Fibroblast of lung (primary cell): ENCODE results near the gene SNRNP48.

Source experiments
- EZH2 ChIP-seq: IDR thresholded peaks from 2 replicates; pipeline ENCODE4 v1.5.1; 2012; ENCODE audit warnings: low read length, control low read depth, mild to moderate bottlenecking; ENCODE audit errors: missing control alignments
- TF ChIP-seq, protein P1 (sequence below), 2 donors: IDR thresholded peaks in 1 of 2; conservative IDR thresholded peaks in 1 of 2; 1 replicate in 1 of 2; 2 replicates in 1 of 2; pipeline ENCODE4 v1.5.1; 2011 to 2012; ENCODE audit warnings: low read length in 2 of 2, control low read depth in 1 of 2, inconsistent platforms in 1 of 2, low read depth in 1 of 2, mild to moderate bottlenecking in 1 of 2

DNA sequence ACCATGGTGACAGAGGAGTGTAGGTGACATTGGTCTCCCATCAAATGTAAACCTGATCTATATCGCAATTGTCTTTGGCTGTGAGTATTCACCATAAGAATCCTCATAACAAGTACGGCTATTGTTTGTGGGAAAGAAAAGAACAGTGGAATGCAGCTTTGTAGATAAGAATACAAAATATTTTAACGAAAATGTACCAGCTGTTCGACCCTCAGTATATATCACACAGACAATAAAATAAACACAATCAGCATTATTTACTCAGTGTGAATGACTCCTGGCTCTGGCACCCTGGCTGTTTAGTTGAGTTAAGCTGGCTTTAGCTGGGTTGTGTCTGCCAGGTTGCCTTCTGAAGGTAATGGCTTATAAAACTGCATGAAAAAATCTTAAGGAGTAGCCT, 43.4 kb downstream of the SNRNP48 start:
- TF ChIP-seq, protein P1, sequence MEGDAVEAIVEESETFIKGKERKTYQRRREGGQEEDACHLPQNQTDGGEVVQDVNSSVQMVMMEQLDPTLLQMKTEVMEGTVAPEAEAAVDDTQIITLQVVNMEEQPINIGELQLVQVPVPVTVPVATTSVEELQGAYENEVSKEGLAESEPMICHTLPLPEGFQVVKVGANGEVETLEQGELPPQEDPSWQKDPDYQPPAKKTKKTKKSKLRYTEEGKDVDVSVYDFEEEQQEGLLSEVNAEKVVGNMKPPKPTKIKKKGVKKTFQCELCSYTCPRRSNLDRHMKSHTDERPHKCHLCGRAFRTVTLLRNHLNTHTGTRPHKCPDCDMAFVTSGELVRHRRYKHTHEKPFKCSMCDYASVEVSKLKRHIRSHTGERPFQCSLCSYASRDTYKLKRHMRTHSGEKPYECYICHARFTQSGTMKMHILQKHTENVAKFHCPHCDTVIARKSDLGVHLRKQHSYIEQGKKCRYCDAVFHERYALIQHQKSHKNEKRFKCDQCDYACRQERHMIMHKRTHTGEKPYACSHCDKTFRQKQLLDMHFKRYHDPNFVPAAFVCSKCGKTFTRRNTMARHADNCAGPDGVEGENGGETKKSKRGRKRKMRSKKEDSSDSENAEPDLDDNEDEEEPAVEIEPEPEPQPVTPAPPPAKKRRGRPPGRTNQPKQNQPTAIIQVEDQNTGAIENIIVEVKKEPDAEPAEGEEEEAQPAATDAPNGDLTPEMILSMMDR (conservative IDR thresholded peaks at IDR 0.05 in 1 of 2, IDR thresholded peaks at IDR 0.05 in 1 of 2; ENCODE audit: low read depth in 1 of 2, low read length in 2 of 2): no peak
- no peak for TF ChIP-seq EZH2
